AG04450 (cell line): Measurements from ENCODE around the gene GUCD1. TPM values are rescaled to one million over a fixed set of nuclear protein-coding genes. Genes with fewer than 3 reads are reported as not detected.

Source experiments
- CTCF ChIA-PET: fragments of 300-600, 350-600 bp; formaldehyde crosslinking; extraction: SDS; loops from one replicate; lab custom pipeline; 2022; ENCODE audit warnings: antibody characterized with exemption, inconsistent platforms; lab: Charles Lee
- POLR2A ChIA-PET: fragments of 350-600 bp; formaldehyde crosslinking; extraction: SDS; loops from one replicate; lab custom pipeline; 2021; ENCODE audit warnings: antibody characterized with exemption, inconsistent platforms; lab: Yijun Ruan, JAX
- DNase-seq: peaks from one replicate; pipeline ENCODE4 v3.0.0-alpha.2; 2011; ENCODE audit warnings: low read depth, low spot score
- H3K27ac ChIP-seq: one replicate; pipeline ENCODE4 v1.5.1; 2012; ENCODE audit warnings: low read depth, low read length, control low read depth
- H3K27me3 ChIP-seq: one replicate; pipeline ENCODE4 v1.6.0; 2012; ENCODE audit warnings: low read length; ENCODE audit not compliant: control insufficient read depth, insufficient read depth
- H3K4me3 ChIP-seq: 2 replicates; pipeline ENCODE4 v1.5.1; 2011; ENCODE audit warnings: mild to moderate bottlenecking, low read depth, low read length, control low read depth
- H3K9me3 ChIP-seq: 2 replicates; pipeline ENCODE4 v1.5.1; 2012; ENCODE audit warnings: low read length; ENCODE audit not compliant: control insufficient read depth, insufficient read depth
- CTCF ChIP-seq: IDR thresholded peaks from 2 replicates; pipeline ENCODE4 v1.5.1; 2011; ENCODE audit warnings: low read depth, low read length, control low read depth, inconsistent platforms
- polyA plus RNA-seq: library from polyadenylated mRNA; depleted of rRNA; stranded (reverse); fragments of >200 nt; gene quantifications from 2 replicates; pipeline ENCODE4 v1.2.3, GENCODE V29; 2011

The GUCD1 gene
- polyA plus RNA-seq, 1 experiment, result 52.1 TPM

- Histone ChIP-seq H3K9me3 (no peaks in the 10 kb centered on the region), H3K27me3 (no peaks in the 10 kb centered on the region), H3K4me3 (no peak overlapping the region), H3K27ac (peak overlapping the region; percentile 52)
- CTCF ChIA-PET, result interaction anchor here (1.1 kb wide), 1 partner anchor 52 kb away, joined by 3 read pairs; no protein-coding TSS in a partner anchor
- no peak for TF ChIP-seq CTCF
- POLR2A ChIA-PET, result interaction anchor here (1.1 kb wide), 1 partner anchor 28 kb away, joined by 5 read pairs; the partner anchor contains the start of gene GUCD1
- no peak for DNase-seq
Observed at GRCh38 chr22:24583221-24584165, 28.6 kb upstream of the GUCD1 start.

DNA sequence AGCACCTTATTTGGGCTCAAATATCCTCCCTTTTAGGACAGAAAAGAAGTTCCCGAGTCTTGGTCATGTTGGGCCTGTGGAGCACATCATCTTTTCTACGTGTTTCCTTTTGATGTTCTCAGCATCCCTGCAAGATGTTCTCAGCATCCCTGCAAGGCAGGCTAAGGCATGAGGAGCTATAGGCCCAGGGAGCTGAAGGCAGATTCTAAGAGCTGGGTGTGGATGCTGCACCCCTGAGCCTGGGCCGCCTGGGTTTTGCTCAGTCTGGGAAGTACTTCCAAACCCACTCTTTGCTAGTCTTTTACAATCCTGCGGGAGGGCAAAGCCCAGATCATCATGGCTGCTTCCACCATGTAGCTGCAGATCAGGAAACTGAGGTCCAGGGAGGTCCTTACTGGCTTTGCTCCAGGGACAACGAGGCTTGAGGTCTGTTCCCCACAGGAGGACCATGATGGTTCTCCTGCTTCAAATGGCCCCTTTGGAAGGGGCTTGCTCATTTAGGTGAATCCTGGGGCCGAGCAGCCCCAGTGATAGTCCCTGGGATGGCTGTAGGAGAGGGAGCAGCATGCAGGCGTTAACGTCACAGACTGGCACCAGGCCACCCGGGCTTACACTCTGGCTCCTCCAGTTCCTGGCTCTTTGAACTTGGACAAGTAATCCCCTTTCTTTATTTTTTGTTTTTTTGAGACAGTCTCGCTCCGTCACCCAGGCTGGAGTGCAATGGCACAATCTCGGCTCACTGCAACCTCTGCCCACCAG, 27.3 kb upstream of the GUCD1 start:
- no peaks in the 10 kb centered on the region for H3K9me3 ChIP-seq
- TF ChIP-seq CTCF, result no peak
- no peak for DNase-seq

GRCh38 chr22:24580276-24580675, 25.3 kb upstream of the GUCD1 start:
- Histone ChIP-seq H3K9me3 (no peaks in the 10 kb centered on the region), H3K27ac (no peak overlapping the region), H3K4me3 (no peak overlapping the region), H3K27me3 (no peaks in the 10 kb centered on the region)
- no peak for TF ChIP-seq CTCF
- ChIA-PET POLR2A (interaction anchor here (0.6 to 1.0 kb wide), 3 partner anchors 25 to 444 kb away, joined by 6 to 8 read pairs (median 7); no protein-coding TSS in a partner anchor), CTCF (no interaction called here)
- DNase-seq, result peak; percentile 78

More for the DNA sequence above, 27.3 kb upstream of the GUCD1 start:
- Histone ChIP-seq H3K4me3 (no peak overlapping the region), H3K27ac (no peak overlapping the region), H3K27me3 (no peaks in the 10 kb centered on the region)
- POLR2A ChIA-PET, result no interaction called here
- CTCF ChIA-PET, result no interaction called here

GRCh38 chr22:24579258-24579601, 24.3 kb upstream of the GUCD1 start:
- H3K27ac ChIP-seq, result no peak overlapping the region
- DNase-seq, result no peak
- TF ChIP-seq CTCF, result no peak
- CTCF ChIA-PET, result no interaction called here
- POLR2A ChIA-PET, result no interaction called here
- H3K27me3 ChIP-seq, result no peaks in the 10 kb centered on the region
- H3K9me3 ChIP-seq, result no peaks in the 10 kb centered on the region
- no peak overlapping the region for H3K4me3 ChIP-seq
